Activated CD4-positive, alpha-beta T cell treated with anti-CD3 and anti-CD28 coated beads for 24 hours (primary cell): ENCODE measurements around the gene UBXN10.
A peak's percentile ranks its signal among the peaks of the same experiment; 100 is the strongest.

Source experiments
- DNase-seq, 2 donors: peaks; one replicate each; pipeline ENCODE4 v3.0.0-alpha.2; 2020; ENCODE audit warnings: low read depth in 2 of 2

Gene UBXN10, protein sequence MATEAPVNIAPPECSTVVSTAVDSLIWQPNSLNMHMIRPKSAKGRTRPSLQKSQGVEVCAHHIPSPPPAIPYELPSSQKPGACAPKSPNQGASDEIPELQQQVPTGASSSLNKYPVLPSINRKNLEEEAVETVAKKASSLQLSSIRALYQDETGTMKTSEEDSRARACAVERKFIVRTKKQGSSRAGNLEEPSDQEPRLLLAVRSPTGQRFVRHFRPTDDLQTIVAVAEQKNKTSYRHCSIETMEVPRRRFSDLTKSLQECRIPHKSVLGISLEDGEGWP

DNA sequence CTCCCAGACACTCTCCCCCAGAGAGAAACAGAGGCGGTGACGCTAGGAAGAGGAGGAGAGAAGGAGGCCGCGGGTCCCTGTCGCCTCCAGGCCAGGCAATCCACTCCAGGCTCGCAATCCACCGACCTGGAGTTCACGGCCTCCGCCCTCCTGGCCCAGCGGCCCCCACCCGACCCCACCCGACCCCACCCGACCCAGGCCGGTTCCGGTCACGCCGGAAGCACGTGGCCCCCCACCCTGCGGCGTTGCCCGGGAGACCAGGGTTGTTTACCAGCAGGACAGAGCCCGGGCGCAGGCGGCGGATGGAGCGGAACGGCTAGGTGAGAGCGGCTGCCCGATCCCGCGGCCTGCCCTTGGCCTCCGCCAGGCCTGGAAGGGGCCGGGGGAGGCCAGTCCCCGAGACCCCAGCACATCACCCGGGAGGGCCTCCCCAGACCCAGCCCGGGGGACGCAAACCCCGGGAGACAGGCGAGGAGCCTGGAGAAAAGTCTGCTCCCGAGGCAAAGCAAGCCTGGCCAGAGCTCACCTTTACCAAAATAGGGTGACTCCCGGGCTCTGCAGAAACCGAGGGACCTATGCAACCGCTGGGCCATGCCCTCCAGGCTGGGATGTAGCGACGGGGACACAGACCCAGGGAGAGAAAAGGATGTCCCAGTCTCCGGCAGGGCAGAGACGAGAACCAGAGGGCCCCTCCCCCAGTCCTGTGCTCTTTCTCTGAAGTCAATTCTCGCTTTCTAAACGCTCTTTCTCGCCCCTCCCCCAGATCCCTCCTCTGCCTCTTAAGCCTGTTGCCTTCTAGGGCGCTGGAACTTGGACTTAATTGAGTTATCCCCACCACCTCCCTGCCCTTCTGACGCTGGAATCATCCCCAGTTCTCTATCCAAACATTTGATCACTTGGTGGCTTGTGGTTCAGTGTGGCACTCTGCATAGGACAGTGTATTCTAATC lies at the start of gene UBXN10, which contains the start of gene PLA2G2C:
TSS of gene UBXN10 (plus strand) at position 263 of the 949 bp plus-strand sequence. CDS start 4,466 bp downstream, outside the sequence.
TSS of gene PLA2G2C (minus strand) at position 685 of the 949 bp plus-strand sequence. CDS start 9,155 bp downstream, outside the sequence.
- DNase-seq, result peak; percentile 62 to 67

GRCh38 chr1:20136249-20136648 lies 49.6 kb upstream of the UBXN10 start:
- no peak for DNase-seq

DNA sequence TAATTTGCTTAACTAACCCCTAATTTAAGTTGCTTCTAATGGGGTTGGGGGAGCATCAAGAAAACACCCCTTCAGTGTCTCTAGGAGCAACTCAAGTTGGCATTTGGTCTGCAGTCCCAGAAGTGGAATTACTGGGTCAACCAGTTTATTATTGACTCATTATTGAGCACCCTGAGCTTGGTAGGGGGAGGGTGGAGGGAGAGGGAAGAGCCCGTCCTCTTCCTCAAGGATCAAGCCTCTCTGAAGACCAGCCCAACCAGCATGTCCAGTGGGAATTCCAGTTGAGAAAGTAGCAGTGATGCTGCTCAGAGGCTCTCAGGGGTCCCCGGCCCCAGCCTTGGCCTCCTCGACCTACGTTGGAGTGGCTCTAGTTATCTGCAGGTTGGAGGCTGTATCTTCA lies 48.8 kb upstream of the UBXN10 start:
- DNase-seq, result no peak

GRCh38 chr1:20137604-20138003 lies 48.3 kb upstream of the UBXN10 start:
- no peak for DNase-seq

GRCh38 chr1:20138346-20138745 lies 47.5 kb upstream of the UBXN10 start:
- no peak for DNase-seq

GRCh38 chr1:20138961-20139550 lies 46.8 kb upstream of the UBXN10 start, which contains the start of gene PLA2G2F:
PLA2G2F (plus strand) TSS chr1:20139323; CDS start chr1:20139428, 105 bp downstream.
- no peak for DNase-seq

- no peak for DNase-seq
Observed at GRCh38 chr1:20139776-20140612, 45.9 kb upstream of the UBXN10 start.

- no peak for DNase-seq
Observed at GRCh38 chr1:20141001-20141400, 44.9 kb upstream of the UBXN10 start.

DNA sequence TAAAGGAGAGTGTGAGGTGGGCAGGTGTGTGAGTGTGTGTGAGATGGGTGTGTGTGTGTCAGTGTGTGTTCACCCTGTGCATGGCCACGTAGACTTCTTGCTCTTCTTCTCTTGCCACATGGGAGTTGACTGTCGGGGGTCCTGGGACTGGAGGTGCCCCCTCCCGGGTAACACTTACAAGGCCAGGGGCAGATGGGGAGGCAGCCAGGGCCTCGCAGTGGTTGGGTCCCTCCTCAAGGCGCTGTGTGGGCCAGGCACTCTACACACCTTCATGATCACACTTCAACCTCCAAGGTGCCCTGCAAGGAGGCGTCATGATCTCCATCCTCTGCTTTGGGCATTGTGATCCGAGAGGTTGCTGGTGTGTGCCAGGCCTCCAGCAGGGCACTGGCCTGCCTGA lies 44.4 kb upstream of the UBXN10 start:
- DNase-seq, result no peak

DNA sequence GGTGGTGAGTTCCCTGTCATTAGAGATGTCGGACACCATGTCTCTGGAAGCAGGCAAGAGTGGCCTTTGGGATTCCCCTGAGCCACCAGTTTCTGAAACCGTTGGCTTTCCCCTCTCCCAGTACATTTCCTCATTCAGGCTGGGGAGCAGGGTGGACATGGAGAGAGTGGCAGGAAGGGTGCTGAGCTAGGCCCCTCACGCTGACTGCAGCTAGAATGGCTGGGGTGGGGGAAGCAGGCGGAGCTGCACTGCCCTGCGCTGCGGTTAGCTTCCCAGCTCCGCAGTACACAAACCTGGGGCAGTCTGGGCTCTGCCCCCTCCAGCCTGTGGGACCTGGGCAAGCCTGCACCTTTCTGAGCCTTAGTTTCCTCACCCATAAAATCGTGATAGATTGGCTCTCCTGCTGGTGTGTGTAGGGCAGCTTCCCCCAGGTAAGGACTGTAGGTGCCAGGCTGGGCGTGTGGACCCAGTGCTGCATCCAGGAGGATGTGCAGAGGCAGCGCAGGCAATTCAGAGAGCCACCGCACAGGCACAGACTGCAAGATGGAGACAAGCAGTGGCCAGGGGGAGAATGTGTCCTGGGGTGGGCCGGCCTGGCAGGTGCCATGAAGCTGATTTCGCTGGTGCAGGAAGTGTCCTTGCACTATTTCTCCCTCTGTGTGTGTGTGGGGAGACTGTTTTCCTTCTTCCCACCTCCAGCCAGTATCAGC lies 43.7 kb upstream of the UBXN10 start:
- no peak for DNase-seq

DNA sequence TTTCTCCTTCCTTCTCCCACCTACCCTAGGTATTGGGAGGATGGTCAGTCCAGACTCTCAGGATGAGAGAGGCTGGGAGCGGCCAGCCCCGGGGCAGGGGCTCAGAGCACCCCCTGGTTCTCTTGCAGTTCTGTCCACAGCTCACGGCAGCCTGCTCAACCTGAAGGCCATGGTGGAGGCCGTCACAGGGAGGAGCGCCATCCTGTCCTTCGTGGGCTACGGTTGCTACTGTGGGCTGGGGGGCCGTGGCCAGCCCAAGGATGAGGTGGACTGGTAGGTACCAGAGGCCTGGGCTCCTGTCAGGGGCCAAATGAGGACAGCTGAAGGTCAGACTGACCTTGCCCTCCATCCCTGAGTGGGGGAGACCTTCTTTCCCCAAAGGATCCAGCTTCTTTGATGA lies 42.6 kb upstream of the UBXN10 start:
- DNase-seq, result no peak

GRCh38 chr1:20143734-20144565 lies 41.9 kb upstream of the UBXN10 start:
- no peak for DNase-seq

DNA sequence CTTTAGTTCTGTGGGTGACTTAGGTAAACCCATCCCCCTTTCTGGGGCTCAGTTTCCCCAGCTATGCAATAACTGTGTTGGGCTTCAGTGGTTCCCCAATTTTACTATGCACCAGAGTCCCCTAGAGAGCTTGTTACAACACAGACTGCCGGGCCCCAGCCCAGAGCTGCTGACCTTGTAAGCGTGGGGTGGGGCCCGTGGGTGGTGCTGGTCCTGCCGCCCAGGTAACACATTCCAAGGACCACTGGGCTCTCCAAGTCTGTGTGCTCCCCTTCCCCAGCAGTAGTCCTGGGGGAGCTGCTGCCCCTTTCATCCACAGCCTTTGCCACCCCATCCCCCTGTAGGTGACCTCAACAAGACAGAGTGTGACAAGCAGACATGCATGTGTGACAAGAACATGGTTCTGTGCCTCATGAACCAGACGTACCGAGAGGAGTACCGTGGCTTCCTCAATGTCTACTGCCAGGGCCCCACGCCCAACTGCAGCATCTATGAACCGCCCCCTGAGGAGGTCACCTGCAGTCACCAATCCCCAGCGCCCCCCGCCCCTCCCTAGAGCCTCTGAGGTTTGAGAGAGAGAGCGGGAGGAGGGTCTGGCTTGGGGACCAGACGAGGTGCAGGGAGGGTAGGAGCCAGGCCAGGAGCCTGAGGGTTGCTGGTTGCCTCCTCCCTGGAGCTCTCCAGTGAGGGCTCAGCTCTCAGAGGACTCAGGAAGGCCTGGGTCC lies 37.9 kb upstream of the UBXN10 start:
- DNase-seq, result no peak

- no peak for DNase-seq
Observed at GRCh38 chr1:20148571-20149500, 37.1 kb upstream of the UBXN10 start.

DNA sequence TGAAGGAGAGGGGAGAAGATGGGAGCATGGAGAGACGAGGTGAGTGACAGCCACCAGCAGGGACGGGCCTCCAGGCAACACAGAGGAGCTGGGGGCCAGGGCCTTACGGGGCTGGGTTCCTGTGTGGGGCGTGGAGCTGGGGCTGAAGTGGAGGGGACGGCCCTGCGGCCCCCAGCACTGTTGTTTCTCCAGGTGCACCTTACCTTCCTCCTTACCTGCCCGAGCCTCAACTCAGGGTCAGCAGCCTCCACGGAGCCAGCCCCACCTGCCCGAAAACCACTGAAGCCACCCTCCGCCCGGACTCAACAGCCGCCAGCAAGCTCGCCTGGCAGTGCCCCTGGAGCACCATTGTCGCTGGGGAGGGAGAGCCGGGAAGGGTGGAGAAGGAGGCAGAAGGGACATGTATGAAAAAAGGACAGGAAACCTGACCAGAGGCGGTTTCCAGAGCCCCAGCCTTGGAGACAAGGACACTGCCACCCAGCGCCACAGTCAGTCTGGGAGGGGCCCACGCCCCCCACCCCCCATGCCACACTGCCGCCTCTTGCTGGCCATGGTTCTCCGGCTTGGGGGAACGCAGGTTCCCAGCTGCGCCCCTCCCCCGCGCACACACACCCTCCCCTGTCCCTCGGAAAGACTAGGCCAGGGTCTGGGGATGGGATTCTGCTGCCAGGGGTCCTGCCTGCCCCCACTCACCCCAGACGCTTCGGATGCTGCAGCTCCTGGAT lies 36.1 kb upstream of the UBXN10 start:
- DNase-seq, result no peak

- DNase-seq, result no peak
Observed at GRCh38 chr1:20150326-20150705, 35.6 kb upstream of the UBXN10 start.

DNA sequence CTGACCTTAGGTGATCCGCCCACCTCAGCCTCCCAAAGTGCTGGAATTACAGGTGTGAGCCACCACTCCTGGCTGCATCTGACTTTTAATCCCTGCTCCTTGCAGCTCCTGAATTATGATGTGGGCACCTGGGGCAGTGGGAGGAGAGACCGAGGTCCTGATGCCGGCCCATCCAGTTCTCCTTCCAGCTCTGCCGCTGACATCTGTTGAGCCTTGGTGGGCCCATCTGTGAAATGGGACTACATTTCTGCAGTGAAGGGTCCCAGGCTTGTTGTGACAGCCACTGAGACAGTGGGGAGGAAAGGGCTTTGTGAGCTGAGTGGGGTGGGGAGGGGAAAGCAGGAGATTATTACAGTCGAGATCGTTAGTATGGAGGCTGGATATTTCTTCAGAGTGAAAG lies 34.9 kb upstream of the UBXN10 start:
- DNase-seq, result no peak
